Nephron progenitor cell (in vitro differentiated cells): ENCODE data around the gene WDPCP.
"Not testable (repeated sequence)": the region's sequence is repeated elsewhere in the genome, so short reads cannot be mapped to it uniquely, and the experiment has no call there.

Source experiments
- DNase-seq: peaks from one replicate; pipeline ENCODE4 v3.0.0; 2021
- H3K27ac Mint-ChIP-seq: 2 replicates; pipeline ENCODE4 v1.8.0; 2021; ENCODE audit warnings: mild to moderate bottlenecking, moderate library complexity, mixed read lengths
- H3K27me3 Mint-ChIP-seq: 2 replicates; pipeline ENCODE4 v1.8.0; 2021; ENCODE audit warnings: mild to moderate bottlenecking, low read depth, mixed read lengths; ENCODE audit not compliant: poor library complexity
- H3K36me3 Mint-ChIP-seq: 2 replicates; pipeline ENCODE4 v1.8.0; 2021; ENCODE audit warnings: low read depth, mixed read lengths
- H3K4me1 Mint-ChIP-seq: 2 replicates; pipeline ENCODE4 v1.8.0; 2021; ENCODE audit warnings: mixed read lengths
- H3K4me3 Mint-ChIP-seq: 2 replicates; pipeline ENCODE4 v1.8.0; 2021; ENCODE audit warnings: mild to moderate bottlenecking, moderate library complexity, mixed read lengths
- H3K9me3 Mint-ChIP-seq: 2 replicates; pipeline ENCODE4 v1.8.0; 2021; ENCODE audit warnings: mild to moderate bottlenecking, moderate library complexity, mixed read lengths
- CTCF ChIP-seq: fragments of 200-600 bp; sonication (generic); IDR thresholded peaks from 2 replicates; pipeline ENCODE4 v1.5.0; 2021; ENCODE audit warnings: antibody characterized with exemption

Gene WDPCP

GRCh38 chr2:63320669-63321068, 267.6 kb downstream of the WDPCP start:
- DNase-seq: no peak
- TF ChIP-seq CTCF: no peak
- H3K27me3 Mint-ChIP-seq: no peaks in the 10 kb centered on the region
- H3K4me3 Mint-ChIP-seq: no peak overlapping the region
- no peak overlapping the region for H3K27ac Mint-ChIP-seq
- H3K4me1 Mint-ChIP-seq: no peaks in the 10 kb centered on the region
- peaks cover 5% of the 10 kb centered on the region for H3K9me3 Mint-ChIP-seq
- peaks cover 5% of the 10 kb centered on the region for H3K36me3 Mint-ChIP-seq

DNA sequence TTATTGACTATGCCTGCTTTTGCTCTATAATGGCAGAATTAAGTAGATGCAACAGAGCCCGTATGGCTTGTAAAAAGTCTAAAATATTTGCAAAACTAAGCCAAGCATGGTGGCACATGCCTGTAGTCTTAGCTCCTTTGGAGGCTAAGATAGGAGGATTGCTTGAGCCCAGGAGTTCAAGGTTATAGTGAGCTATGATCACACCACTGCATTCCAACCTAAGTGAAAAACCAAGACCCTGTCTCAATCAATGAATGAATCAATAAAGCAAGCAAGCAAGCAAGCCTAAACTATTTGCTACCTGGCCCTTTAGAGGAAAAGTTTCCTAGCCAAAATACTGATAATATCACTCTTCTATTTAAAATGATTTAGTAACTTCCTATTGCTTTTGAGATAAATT, 277.7 kb downstream of the WDPCP start:
- H3K36me3 Mint-ChIP-seq: peaks cover 14% of the 10 kb centered on the region
- H3K27me3 Mint-ChIP-seq: no peaks in the 10 kb centered on the region
- no peak overlapping the region for H3K27ac Mint-ChIP-seq
- peaks cover 29% of the 10 kb centered on the region for H3K9me3 Mint-ChIP-seq
- H3K4me1 Mint-ChIP-seq: no peaks in the 10 kb centered on the region
- TF ChIP-seq CTCF: no peak
- no peak overlapping the region for H3K4me3 Mint-ChIP-seq
- no peak for DNase-seq

- Mint-ChIP-seq H3K4me3 (no peak overlapping the region), H3K9me3 (peaks cover 64% of the 10 kb centered on the region), H3K27me3 (no peaks in the 10 kb centered on the region), H3K27ac (no peak overlapping the region), H3K36me3 (peaks cover 21% of the 10 kb centered on the region), H3K4me1 (no peaks in the 10 kb centered on the region)
- no peak for DNase-seq
- TF ChIP-seq CTCF: no peak
Observed at GRCh38 chr2:63301481-63301880, 286.8 kb downstream of the WDPCP start.

GRCh38 chr2:63300835-63301234, 287.4 kb downstream of the WDPCP start:
- Mint-ChIP-seq H3K36me3 (peaks cover 20% of the 10 kb centered on the region), H3K9me3 (peaks cover 65% of the 10 kb centered on the region), H3K27me3 (no peaks in the 10 kb centered on the region), H3K27ac (no peak overlapping the region), H3K4me3 (no peak overlapping the region), H3K4me1 (no peaks in the 10 kb centered on the region)
- no peak for DNase-seq
- TF ChIP-seq CTCF: no peak

- H3K4me3 Mint-ChIP-seq: no peak overlapping the region
- H3K27me3 Mint-ChIP-seq: no peaks in the 10 kb centered on the region
- H3K27ac Mint-ChIP-seq: no peak overlapping the region
- no peaks in the 10 kb centered on the region for H3K4me1 Mint-ChIP-seq
- DNase-seq: no peak
- no peaks in the 10 kb centered on the region for H3K36me3 Mint-ChIP-seq
- TF ChIP-seq CTCF: no peak
- H3K9me3 Mint-ChIP-seq: peaks cover 27% of the 10 kb centered on the region
Observed at GRCh38 chr2:63287956-63288355, 300.3 kb downstream of the WDPCP start.

DNA sequence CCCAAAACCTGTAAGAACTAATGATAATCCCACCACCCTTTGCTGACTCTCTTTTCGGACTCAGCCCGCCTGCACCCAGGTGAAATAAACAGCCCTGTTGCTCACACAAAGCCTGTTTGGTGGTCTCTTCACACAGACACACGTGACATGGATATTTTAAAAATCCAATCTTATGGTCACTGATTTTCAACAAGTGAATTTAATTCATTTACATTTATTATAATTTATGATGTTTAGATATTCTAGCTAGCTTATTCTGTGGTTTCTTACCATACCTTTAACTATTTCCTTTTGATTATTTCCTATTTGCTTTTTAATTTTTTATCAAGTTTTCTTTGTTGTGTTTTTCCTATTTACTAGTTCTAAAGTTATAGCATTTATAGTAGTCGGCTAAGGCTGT, 301.8 kb downstream of the WDPCP start:
- H3K9me3 Mint-ChIP-seq: peaks cover 25% of the 10 kb centered on the region
- not testable (repeated sequence) for H3K4me1 Mint-ChIP-seq, H3K36me3 Mint-ChIP-seq, H3K4me3 Mint-ChIP-seq, H3K27ac Mint-ChIP-seq, H3K27me3 Mint-ChIP-seq, DNase-seq

DNA sequence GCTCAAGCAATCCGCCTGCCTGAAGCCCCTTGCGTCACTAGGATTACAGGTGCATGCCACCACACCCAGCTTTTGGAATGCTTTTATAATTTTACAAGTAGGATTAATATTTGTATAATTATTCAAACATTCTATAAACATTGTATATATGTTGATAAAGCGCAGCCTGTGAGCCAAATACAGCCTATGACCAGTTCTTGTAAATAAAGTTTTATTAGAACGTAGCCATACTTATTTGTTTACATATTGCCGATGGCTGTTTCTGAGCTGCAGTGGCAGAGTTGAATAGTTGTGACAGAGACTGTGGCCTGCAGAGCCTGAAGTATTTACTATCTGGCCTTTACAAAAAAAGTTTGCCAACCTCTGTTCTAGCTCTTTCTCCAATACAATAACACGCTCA, 305.0 kb downstream of the WDPCP start:
- H3K4me1 Mint-ChIP-seq: no peaks in the 10 kb centered on the region
- TF ChIP-seq CTCF: no peak
- no peak overlapping the region for H3K4me3 Mint-ChIP-seq
- no peaks in the 10 kb centered on the region for H3K36me3 Mint-ChIP-seq
- H3K27ac Mint-ChIP-seq: no peak overlapping the region
- no peaks in the 10 kb centered on the region for H3K27me3 Mint-ChIP-seq
- no peak for DNase-seq
- H3K9me3 Mint-ChIP-seq: peaks cover 51% of the 10 kb centered on the region
